Fibroblast of pulmonary artery (primary cell): ENCODE data around the gene ITPR1.
A peak's percentile ranks its signal among the peaks of the same experiment; 100 is the strongest.

ENCODE experiments used
- DNase-seq: peaks from one replicate; pipeline ENCODE4 v3.0.0-alpha.2; 2010; ENCODE audit warnings: low read depth
- H3K4me3 ChIP-seq: replicated peaks from 2 replicates; pipeline ENCODE4 v1.5.1; 2011; ENCODE audit warnings: low read depth, mild to moderate bottlenecking, control low read depth, low read length, moderate library complexity
- CTCF ChIP-seq: IDR thresholded peaks from 2 replicates; pipeline ENCODE4 v1.5.1; 2011; ENCODE audit warnings: mild to moderate bottlenecking, control low read depth, low read length, inconsistent platforms; ENCODE audit errors: missing control alignments

ITPR1 gene

GRCh38 chr3:4504340-4505261, 11.5 kb downstream of the ITPR1 start:
- TF ChIP-seq CTCF = no peak
- peak overlapping the region; percentile 6 for H3K4me3 ChIP-seq
- peak; percentile 53 for DNase-seq

- TF ChIP-seq CTCF = no peak
These were observed 12.8 kb downstream of the ITPR1 start for GRCh38 chr3:4505688-4506558.

GRCh38 chr3:4506559-4507023, 13.4 kb downstream of the ITPR1 start:
- no peak overlapping the region for H3K4me3 ChIP-seq
- no peak for TF ChIP-seq CTCF
- no peak for DNase-seq

More at GRCh38 chr3:4505688-4506558, 12.8 kb downstream of the ITPR1 start:
- H3K4me3 ChIP-seq = no peak overlapping the region
- no peak for DNase-seq

GRCh38 chr3:4507024-4507596, 14.0 kb downstream of the ITPR1 start:
- H3K4me3 ChIP-seq = no peak overlapping the region
- peak; percentile 45 for DNase-seq

GRCh38 chr3:4508048-4508981, 15.2 kb downstream of the ITPR1 start:
- no peak for TF ChIP-seq CTCF
- no peak for DNase-seq
- H3K4me3 ChIP-seq = no peak overlapping the region

More at GRCh38 chr3:4507024-4507596, 14.0 kb downstream of the ITPR1 start:
- TF ChIP-seq CTCF = no peak

GRCh38 chr3:4509043-4509442, 15.9 kb downstream of the ITPR1 start:
- H3K4me3 ChIP-seq = no peak overlapping the region
- TF ChIP-seq CTCF = no peak
- no peak for DNase-seq
